D721Med (cell line): Measurements from ENCODE around the gene COL4A1.

Source experiments
- DNase-seq: peaks from one replicate; pipeline ENCODE4 v3.0.0; 2011; ENCODE audit warnings: low spot score; ENCODE audit not compliant: insufficient read length
- FAIRE-seq: peaks from 2 replicates; lab custom pipeline; 2011; peaks lifted over from hg19 to GRCh38; lab: Jason Lieb, UNC
- TF ChIP-seq, protein P1 (sequence below): IDR thresholded peaks from 2 replicates; pipeline ENCODE4 v1.5.1; 2012; ENCODE audit warnings: mild to moderate bottlenecking, control low read depth; ENCODE audit not compliant: insufficient read depth; ENCODE audit errors: missing control alignments

Gene COL4A1

DNA sequence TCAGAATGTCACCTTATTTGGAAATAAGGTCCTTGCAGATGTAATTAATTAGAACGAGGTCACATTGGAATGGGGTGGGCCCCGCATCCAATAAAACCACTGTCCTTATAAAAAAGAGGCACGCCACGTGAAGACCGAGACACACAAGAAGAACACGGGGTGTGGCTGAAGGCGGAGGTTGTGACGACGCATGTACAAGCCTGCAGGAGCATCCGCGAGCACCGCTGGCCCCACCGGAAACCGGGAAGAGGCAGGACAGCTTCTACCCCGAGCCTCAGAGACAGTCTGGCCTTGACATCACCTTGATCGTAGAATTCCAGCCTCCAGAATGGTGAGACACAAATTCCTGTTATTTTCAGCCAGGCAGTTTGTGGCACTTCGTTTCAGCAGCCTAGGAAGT, 177.9 kb downstream of the COL4A1 start:
- TF ChIP-seq, protein P1, sequence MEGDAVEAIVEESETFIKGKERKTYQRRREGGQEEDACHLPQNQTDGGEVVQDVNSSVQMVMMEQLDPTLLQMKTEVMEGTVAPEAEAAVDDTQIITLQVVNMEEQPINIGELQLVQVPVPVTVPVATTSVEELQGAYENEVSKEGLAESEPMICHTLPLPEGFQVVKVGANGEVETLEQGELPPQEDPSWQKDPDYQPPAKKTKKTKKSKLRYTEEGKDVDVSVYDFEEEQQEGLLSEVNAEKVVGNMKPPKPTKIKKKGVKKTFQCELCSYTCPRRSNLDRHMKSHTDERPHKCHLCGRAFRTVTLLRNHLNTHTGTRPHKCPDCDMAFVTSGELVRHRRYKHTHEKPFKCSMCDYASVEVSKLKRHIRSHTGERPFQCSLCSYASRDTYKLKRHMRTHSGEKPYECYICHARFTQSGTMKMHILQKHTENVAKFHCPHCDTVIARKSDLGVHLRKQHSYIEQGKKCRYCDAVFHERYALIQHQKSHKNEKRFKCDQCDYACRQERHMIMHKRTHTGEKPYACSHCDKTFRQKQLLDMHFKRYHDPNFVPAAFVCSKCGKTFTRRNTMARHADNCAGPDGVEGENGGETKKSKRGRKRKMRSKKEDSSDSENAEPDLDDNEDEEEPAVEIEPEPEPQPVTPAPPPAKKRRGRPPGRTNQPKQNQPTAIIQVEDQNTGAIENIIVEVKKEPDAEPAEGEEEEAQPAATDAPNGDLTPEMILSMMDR: no peak
- no peak for DNase-seq
- FAIRE-seq: no peak

DNA sequence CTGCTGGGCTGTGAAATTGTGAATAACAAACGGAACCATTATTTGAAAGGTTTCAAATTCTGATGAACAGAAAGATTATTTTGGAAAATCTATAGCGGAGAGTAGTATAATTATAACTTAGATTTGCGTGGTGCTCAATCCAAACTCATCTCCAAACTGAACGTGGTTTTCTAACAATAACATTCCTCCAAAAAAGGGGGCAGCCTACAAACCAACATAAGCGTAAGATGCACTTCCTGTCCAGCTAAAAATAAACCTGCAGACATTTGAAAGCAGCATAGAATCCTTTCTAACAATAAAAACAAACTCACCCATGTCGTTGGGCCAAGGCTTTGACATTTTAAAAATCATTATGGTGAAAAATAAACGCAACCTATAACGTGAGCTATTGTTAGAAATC, 178.4 kb downstream of the COL4A1 start:
- FAIRE-seq (no peak), DNase-seq (no peak)
- TF ChIP-seq, protein P1: no peak

DNA sequence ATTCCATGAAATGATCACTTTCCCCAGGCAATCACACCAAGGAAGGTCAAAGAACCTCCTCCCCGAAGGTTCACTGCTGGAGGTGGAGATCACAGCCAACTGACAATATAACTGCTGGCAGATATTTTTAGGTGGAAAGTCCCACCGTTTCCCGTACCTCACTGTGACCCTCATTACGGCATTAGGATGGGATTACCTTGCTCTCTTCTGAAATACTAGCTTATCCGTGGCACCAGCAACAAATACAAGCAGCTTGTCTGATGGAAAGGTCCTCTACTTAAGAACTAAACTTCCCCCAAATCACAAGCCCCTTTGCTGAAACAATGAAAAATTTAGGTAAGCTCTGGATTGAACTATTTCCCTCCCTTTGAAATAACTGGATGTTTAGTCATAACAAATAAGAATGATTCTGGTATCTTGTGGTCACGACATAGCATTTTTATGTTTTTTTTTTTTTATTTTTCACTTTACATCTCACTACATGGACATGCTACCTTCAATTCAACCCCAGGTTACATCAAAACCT, 178.9 kb downstream of the COL4A1 start:
- DNase-seq: no peak
- TF ChIP-seq, protein P1: no peak
- no peak for FAIRE-seq

DNA sequence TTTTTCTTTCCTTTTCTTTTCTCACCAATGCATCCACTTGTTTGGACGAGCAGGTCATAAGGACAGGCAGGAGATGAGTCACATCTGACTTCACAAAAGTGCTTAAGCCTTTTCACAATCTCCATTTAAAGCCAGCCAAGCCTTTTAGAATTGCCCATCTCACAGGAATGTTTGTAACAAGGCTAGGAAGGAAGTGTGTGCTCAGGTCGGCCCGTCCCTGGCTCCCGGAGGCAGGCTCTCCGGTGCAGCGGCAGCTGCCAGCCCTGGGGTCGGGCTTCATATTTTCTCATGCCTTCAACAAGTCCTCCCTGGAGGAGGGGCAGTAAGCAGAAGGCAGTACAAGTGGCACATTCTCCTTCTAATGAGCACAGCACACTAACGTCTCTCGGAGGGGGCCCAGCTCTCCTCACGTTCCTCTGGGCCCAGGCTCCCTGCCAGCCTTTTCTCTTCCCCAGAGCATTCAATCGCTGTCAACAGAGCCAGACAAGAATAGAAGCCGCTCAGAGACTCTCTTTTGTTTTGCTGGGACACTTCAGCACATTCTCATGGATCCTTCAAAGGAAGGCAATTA, 180.5 kb downstream of the COL4A1 start:
- FAIRE-seq (no peak), DNase-seq (no peak)
- TF ChIP-seq, protein P1: no peak

DNA sequence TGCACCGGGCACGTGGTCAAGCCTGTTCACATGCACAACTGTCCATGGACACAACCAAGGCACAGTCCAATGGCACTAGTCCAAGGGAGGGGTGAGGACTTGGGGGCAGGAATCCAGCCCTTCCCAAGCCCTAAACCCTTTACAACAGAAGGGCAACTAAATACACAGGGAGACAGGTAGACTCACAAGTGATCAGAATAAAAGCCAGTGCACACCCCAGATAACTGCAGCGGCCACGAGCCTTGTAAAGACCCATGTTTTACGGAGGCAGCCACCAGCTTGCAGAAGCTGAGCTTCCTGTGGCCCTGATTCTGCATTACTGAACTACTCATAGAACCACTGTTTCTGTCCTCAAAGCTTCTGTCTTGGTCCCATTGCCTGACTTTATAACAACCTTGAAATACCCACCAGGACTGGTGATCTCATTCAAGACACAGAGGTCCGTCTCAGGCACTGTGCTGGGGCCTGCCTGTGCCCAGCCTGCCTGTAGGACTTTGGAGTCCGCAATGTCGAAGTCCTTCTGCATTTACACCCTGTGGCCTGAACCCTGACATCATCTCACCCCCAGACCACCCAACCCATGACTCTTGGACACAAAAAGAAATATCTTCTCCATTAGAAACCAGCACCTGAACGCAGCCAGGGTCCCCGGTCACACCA, 181.2 kb downstream of the COL4A1 start:
- FAIRE-seq (no peak), DNase-seq (no peak)
- TF ChIP-seq, protein P1: no peak

DNA sequence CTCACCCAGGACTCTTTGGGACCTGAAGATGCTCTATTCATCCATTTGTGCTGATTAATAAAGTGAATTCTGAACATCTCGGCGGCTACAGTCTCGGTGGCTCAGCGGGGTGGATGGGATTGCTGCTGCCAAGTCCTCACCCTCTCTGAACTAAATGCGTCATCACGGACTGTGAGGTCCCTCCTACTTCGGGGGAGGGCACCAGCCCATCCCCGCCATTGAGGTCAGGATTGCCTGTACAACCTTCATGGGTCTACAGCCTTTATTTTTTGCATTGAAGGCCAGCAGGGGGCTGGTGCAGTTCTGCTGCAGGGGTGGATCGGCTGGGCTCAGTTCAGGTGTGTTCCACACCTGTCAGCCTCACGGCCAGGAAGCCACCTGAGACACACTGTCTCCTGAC, 181.8 kb downstream of the COL4A1 start:
- TF ChIP-seq, protein P1: no peak
- no peak for DNase-seq
- FAIRE-seq: no peak
